Heart left ventricle (tissue), 13 donors: Measurements from ENCODE around the gene ADCY7.

ENCODE experiments used
- CTCF ChIP-seq, 12 donors: fragments of 200-600 bp; sonication (generic) in 4 of 12; IDR thresholded peaks; one replicate each; pipeline versions ENCODE4 v1.5.0 to v1.8.0; 2018 to 2022; ENCODE audit warnings: antibody characterized with exemption in 12 of 12, mild to moderate bottlenecking in 5 of 12
- POLR2A ChIP-seq, 2 donors: fragments of 450-650 bp; IDR thresholded peaks; one replicate each; pipeline ENCODE4 v1.6.1; 2017; ENCODE audit warnings: antibody characterized with exemption in 2 of 2, mild to moderate bottlenecking in 2 of 2, moderate library complexity in 2 of 2
- donor health status: ischemic (EF 13 %, LVEDD 7.1; RV severe dilation, severe dysfunction).
- donor health status: DM: no; HTN: yes; CAD: no.
- donor health status: DM: no; HTN: no; CAD: no.
- donor health status: ischemic (EF 25% LVEDD 6.9; RV normal size, moderate dysfunction).
- donor health status: ischemic (EF 25% LVEDD 5.7; RV mildly dilated, moderate dysfunction).
- donor health status: ischemic (EF 35%, LVEDD 5.7; RV mildly dilated, moderate dysfunction).
- donor health status: nonischemic (EF 11% LVEDD 7.7; RV severe dilation, severe dysfunction).
- donor health status: DM: yes; HTN: yes; CAD: no.
- donor health status: PGD.
- donor health status: ischemic (EF 29% LVEDD 5.4; RV normal size, mild dysfunction).
- donor health status: nonischemic (EF 23%, LVEDD 6.1; RV moderate dilation, normal function).

- TF ChIP-seq CTCF (IDR thresholded peaks at IDR 0.05) (no peak), POLR2A (IDR thresholded peaks at IDR 0.05) (no peak)
Observed at GRCh38 chr16:50247906-50248608, 18.3 kb upstream of the ADCY7 start.
